Upper lobe of right lung (tissue), 1 donor: ENCODE measurements around the gene CCDC136. TPM values are rescaled to one million over a fixed set of nuclear protein-coding genes. Genes with fewer than 3 reads are reported as not detected.

ENCODE experiments used
- ATAC-seq: fragments of 200-7000 bp; cut with Tn5 transposase; one replicate; pipeline ENCODE4 v1.9.1; 2020; ENCODE audit warnings: mild to moderate bottlenecking, moderate library complexity
- DNase-seq: peaks from one replicate; pipeline ENCODE4 v3.0.0-alpha.2; 2020
- H3K27ac ChIP-seq: fragments of 200-600 bp; one replicate; pipeline ENCODE4 v1.8.0; 2022
- H3K27me3 ChIP-seq: fragments of 200-600 bp; one replicate; pipeline ENCODE4 v1.8.0; 2022; ENCODE audit warnings: mild to moderate bottlenecking
- H3K36me3 ChIP-seq: fragments of 200-600 bp; one replicate; pipeline ENCODE4 v1.8.0; 2022
- H3K4me1 ChIP-seq: fragments of 200-600 bp; one replicate; pipeline ENCODE4 v1.8.0; 2022
- H3K4me3 ChIP-seq: fragments of 200-600 bp; one replicate; pipeline ENCODE4 v1.8.0; 2022; ENCODE audit warnings: mild to moderate bottlenecking
- H3K9me3 ChIP-seq: fragments of 200-600 bp; one replicate; pipeline ENCODE4 v1.8.0; 2022
- CTCF ChIP-seq: fragments of 200-600 bp; IDR thresholded peaks from one replicate; pipeline ENCODE4 v1.8.0; 2022; ENCODE audit warnings: antibody characterized with exemption
- intact Hi-C: fragments of 100-400 bp; cut with DNase I; formaldehyde crosslinking; loops from one replicate; pipeline ENCODE4 v1.11.0; 2022
- total RNA-seq: library from RNA; stranded (reverse); fragmentation: NEBNext Ultra II Directional; extraction: Animal tissue kit (Norgen Biotek cat#: 25700); gene quantifications from one replicate; pipeline ENCODE4 v1.2.1, GENCODE V29; 2021
- donor health status: DM: no; HTN: yes; CAD: no; lungs with severe emphysema.

CCDC136 gene
- total RNA-seq, 1 donor from 2014 or later: 3.1 TPM

GRCh38 chr7:128841921-128842673 lies 50.3 kb downstream of the CCDC136 start:
- H3K4me3 ChIP-seq: no peak overlapping the region
- H3K27me3 ChIP-seq: no peaks in the 10 kb centered on the region
- no peaks in the 10 kb centered on the region for H3K36me3 ChIP-seq
- intact Hi-C loops: no loop called here
- no peaks in the 10 kb centered on the region for H3K4me1 ChIP-seq
- TF ChIP-seq CTCF: peak; percentile 76
- no peak overlapping the region for H3K27ac ChIP-seq
- ATAC-seq (peak; percentile 74), DNase-seq (peak; percentile 76)
- H3K9me3 ChIP-seq: no peaks in the 10 kb centered on the region

- TF ChIP-seq CTCF: no peak
- no peak overlapping the region for H3K27ac ChIP-seq
- H3K27me3 ChIP-seq: no peaks in the 10 kb centered on the region
- intact Hi-C loops: no loop called here
- ATAC-seq (no peak), DNase-seq (no peak)
- no peaks in the 10 kb centered on the region for H3K4me1 ChIP-seq
- no peaks in the 10 kb centered on the region for H3K36me3 ChIP-seq
- no peak overlapping the region for H3K4me3 ChIP-seq
- no peaks in the 10 kb centered on the region for H3K9me3 ChIP-seq
Observed at GRCh38 chr7:128842674-128843641, 51.2 kb downstream of the CCDC136 start.

GRCh38 chr7:128843938-128844621 lies 52.3 kb downstream of the CCDC136 start:
- no peak for TF ChIP-seq CTCF
- ATAC-seq (no peak), DNase-seq (no peak)
- no peaks in the 10 kb centered on the region for H3K36me3 ChIP-seq
- no peak overlapping the region for H3K4me3 ChIP-seq
- intact Hi-C loops: no loop called here
- no peaks in the 10 kb centered on the region for H3K4me1 ChIP-seq
- no peaks in the 10 kb centered on the region for H3K27me3 ChIP-seq
- H3K27ac ChIP-seq: no peak overlapping the region
- H3K9me3 ChIP-seq: no peaks in the 10 kb centered on the region

GRCh38 chr7:128844777-128845311 lies 53.1 kb downstream of the CCDC136 start:
- no peak for TF ChIP-seq CTCF
- no peaks in the 10 kb centered on the region for H3K36me3 ChIP-seq
- intact Hi-C loops: no loop called here
- no peaks in the 10 kb centered on the region for H3K27me3 ChIP-seq
- ATAC-seq: no peak
- H3K4me1 ChIP-seq: no peaks in the 10 kb centered on the region
- no peak overlapping the region for H3K4me3 ChIP-seq
- H3K9me3 ChIP-seq: no peaks in the 10 kb centered on the region
- H3K27ac ChIP-seq: no peak overlapping the region
- DNase-seq: no peak

GRCh38 chr7:128845475-128845874 lies 53.7 kb downstream of the CCDC136 start:
- intact Hi-C loops: no loop called here

More at GRCh38 chr7:128845475-128845874, 53.7 kb downstream of the CCDC136 start:
- no peak overlapping the region for H3K27ac ChIP-seq
- ATAC-seq: no peak
- TF ChIP-seq CTCF: no peak
- no peaks in the 10 kb centered on the region for H3K27me3 ChIP-seq
- H3K36me3 ChIP-seq: no peaks in the 10 kb centered on the region
- no peaks in the 10 kb centered on the region for H3K9me3 ChIP-seq
- no peak for DNase-seq
- no peaks in the 10 kb centered on the region for H3K4me1 ChIP-seq
- no peak overlapping the region for H3K4me3 ChIP-seq
